Left lobe of liver (tissue), 2 donors: ENCODE results near the gene TFIP11. TPM values are rescaled to one million over a fixed set of nuclear protein-coding genes. Genes with fewer than 3 reads are reported as not detected.

Experiments used
- ATAC-seq: fragments of 200-7000 bp; cut with Tn5 transposase; one replicate; pipeline ENCODE4 v1.9.1; 2020; ENCODE audit warnings: mild to moderate bottlenecking, moderate library complexity
- DNase-seq: peaks from one replicate; pipeline ENCODE4 v3.0.0-alpha.2; 2020; ENCODE audit warnings: low spot score
- total RNA-seq: library from RNA; stranded (reverse); gene quantifications from one replicate; pipeline ENCODE4 v1.2.1, GENCODE V29; 2021
- donor health status: DM: no; HTN: no; CAD: no; lungs with moderate emphysema.
- donor health status: DM: no; HTN: yes; CAD: no.

Gene TFIP11
- total RNA-seq, 1 donor from 2014 or later: 19.8 TPM

DNA sequence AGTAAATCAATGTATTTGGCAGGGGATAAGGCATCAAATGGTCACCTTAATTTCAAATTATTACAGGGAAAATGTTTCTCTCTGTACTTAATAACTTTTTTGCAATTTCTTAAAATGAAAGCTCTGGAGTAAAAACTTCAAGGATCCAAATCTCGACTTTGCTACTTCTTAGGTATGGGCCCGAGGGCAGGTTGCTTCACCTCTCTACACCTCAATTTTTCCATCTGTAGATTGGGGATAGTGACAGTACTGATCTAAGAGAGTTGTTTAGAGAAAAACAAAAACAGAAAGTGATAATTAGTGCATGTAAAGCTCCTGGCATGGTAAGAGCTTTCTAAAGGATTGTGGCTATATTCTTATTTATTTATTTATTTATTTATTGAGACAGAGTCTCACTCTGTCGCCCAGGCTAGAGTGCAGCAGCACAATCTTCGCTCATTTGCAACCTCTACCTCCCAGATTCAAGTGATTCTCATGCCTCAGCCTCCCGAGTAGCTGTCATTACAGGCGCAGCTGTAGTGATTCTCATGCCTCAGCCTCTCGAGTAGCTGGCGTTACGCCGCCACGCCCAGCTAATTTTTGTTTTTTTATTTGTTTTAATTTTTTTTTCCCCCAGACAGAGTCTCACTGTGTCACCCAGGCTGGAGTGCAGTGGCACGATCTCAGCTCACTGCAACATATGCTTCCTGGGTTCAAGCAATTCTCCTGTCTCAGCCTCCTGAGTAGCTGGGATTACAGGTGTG is 2.3 kb upstream of the TFIP11 start:
- ATAC-seq: no peak
- DNase-seq: no peak

- DNase-seq: no peak
These were observed 1.6 kb upstream of the TFIP11 start for GRCh38 chr22:26513838-26514237.

DNA sequence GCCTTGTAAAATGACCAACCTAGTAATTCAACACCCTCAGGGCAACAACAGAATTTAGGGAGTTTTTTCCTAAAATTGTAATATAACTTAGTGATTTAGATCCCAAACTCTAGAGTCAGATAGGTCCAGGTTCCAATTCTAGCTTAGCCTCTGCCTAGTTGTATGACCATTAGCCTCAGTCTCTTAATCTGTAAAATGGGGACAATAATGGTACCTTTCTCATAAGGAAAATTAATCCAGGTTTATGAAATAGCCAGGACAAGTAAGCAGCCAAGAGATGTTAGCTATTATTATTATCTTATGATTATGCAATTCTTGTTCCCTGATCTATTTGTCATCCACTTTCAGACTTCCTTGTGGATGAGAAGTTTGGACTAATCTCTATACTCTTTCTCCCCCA is 4.1 kb downstream of the TFIP11 start:
- no peak for DNase-seq
- ATAC-seq: no peak

More at GRCh38 chr22:26513838-26514237, 1.6 kb upstream of the TFIP11 start:
- no peak for ATAC-seq

DNA sequence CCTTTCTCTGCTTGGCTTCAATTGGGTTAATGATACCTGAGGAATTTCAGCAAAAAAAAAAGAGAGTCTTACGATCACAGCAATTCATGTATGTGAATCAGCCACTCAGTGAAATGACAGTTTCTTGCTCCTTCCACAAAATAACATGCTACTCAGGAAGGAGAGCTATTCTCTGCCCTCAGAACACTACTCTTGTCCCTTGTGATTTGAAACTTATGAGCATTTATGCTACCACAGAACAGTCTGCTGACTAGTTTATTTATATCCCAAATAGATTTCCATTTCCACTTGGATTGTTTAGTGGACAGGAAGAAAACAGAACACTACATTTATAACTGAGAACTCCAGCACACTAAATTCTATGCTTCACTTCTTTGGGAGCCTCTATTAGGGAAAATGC is 8.5 kb downstream of the TFIP11 start:
- DNase-seq: no peak
- ATAC-seq: no peak

- ATAC-seq (peak; percentile 87), DNase-seq (peak; percentile 59)
These were observed 9.3 kb downstream of the TFIP11 start for GRCh38 chr22:26502688-26503561.

- no peak for ATAC-seq
- no peak for DNase-seq
These were observed 10.3 kb downstream of the TFIP11 start for GRCh38 chr22:26501996-26502395.

DNA sequence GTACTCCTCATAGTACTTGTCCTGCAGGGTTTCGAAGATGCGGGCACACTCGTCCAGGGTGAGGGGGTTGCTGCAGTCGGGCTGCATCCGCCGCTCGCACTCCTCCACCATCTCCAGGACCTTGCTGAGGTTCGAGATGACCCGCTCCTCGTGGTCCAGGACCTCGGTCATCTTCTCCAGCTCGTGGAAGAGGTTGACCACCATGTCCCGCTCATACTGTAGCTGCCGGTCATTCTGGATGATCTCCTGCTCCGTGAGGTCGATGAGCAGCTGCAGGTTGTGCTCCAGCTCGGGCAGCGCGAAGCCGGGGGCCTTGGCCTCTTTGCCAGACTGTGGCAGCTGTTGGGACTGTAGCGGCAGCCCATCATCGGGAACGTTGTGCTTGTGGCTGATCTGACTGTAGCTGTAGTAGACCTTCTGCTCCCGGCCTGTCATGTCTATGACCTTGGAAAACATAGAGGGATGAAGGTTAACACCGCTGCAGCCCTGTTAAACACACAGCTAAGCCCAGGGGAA is 13.0 kb downstream of the TFIP11 start:
- DNase-seq: no peak
- no peak for ATAC-seq

DNA sequence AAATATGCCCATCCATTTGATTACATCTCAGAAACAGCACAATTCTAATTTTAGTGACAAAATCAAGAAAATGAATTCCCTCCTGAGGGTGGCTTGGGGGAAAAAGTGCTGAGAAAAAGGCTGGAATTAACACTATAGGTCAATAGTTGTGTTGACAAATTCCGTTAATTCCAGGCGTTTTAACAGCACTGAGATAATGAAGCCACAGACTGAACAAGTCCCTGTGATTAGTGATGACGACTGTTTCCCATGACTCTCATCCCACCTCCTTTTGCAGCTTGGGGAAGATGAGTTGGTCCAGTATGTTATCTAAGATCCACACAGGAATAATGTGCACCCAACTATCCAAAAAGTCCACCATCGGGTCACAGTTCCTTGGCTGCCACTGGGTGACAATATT is 15.8 kb downstream of the TFIP11 start:
- no peak for ATAC-seq
- no peak for DNase-seq

DNA sequence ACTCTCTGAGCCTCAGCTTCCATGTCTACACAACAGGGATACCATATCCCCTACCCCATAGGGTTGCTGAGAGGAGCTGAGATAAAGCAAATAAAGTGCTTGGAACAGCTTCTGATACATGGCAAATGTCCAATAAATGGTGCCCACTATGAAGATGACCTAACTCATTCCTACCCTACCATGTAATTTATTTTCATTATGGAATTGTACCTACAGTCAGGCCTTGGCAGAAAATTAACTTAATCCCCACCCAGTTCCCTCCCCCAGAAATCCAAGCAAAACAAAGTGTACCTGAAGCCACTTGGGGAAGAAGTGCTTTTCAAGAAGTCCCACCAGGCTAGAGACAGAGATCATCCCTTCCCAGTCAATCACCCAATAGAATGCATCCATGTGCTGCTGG is 17.8 kb downstream of the TFIP11 start:
- DNase-seq (no peak), ATAC-seq (no peak)

- DNase-seq (no peak), ATAC-seq (no peak)
These were observed 20.1 kb downstream of the TFIP11 start for GRCh38 chr22:26492220-26492619.

DNA sequence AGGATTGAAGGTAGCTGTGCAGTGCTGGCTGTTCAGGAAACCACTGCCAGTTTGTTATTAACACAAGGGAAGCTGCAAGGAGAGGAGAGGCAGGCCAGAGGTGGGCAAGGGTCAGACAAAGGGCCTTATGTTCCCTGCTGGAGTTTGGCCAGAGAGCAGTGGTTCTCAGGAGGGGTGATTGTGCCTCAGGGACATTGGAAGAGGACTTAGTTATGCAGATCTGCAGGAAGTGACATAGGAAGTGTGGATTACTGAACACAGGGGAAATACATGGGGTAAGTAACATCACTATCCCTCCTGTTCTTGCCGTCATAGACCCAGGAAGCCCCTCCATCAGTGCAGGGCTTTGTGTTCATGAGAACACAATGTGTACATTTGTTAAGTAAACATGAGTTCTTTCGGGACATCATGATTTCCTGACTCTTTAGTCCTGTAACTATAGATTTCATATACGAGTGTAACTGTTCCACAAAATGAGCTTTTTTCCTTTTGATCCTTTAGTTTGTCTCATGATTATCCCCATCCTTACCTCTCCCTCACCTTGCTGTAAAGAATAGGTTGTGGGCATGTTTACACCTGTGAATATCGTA is 22.7 kb downstream of the TFIP11 start:
- DNase-seq (no peak), ATAC-seq (no peak)

GRCh38 chr22:26487996-26488395 is 24.3 kb downstream of the TFIP11 start:
- ATAC-seq (no peak), DNase-seq (no peak)

DNA sequence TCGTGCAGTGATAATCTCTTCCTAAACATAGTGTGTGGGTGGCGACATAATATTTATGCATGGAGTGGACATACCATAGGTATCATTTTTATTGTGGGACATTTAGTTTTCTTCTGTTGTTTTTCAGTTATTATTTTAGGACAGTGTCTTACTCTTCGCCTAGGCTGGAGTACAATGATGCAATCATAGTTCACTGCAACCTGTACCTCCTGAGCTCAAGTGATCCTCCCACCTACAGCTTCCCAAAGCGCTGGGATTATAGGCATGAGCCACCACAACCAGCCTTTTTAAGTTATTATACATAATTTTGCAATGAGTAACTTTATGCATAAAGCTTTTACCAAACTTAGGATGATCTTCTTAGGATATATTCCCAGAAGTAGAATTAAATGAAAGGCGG is 25.9 kb downstream of the TFIP11 start:
- ATAC-seq (no peak), DNase-seq (no peak)

GRCh38 chr22:26485806-26486390 is 26.4 kb downstream of the TFIP11 start:
- ATAC-seq (no peak), DNase-seq (no peak)

DNA sequence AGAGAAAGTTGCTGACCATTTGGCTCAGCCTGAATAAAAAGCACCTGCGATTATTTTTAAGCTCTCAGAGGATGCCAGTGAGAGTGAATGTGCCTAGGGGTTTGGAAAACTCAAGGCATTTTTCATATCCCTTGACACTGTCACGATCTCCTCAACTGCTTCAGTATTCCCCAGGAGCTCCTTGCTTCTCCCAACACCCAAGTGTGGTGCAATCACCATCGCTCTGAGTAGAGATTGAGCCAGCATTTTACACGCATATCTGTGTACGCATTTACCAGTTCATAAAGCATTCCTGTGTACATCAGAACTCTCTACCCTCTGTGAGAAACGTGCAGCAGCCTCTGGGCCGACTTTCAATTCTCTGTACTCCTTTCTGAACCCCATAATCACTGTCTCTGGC is 27.3 kb downstream of the TFIP11 start:
- DNase-seq (no peak), ATAC-seq (no peak)

DNA sequence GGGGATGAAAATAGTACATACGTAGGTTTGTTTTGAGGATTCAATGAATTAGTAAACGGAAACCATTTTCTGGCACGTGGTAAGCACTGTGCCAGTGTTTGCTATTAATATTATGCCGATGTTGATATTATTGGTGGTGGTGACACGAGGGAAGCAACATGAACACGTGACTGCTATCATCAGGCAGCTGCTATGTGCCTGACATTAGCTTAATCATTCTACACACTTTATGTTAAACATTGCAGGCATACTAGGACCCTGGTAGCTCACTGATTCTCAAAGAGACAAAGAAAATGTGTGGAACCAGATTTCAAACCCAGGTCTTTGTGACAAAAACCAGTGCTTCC is 27.9 kb downstream of the TFIP11 start:
- ATAC-seq (no peak), DNase-seq (no peak)

- DNase-seq (peak; percentile 93), ATAC-seq (peak; percentile 92)
These were observed 28.6 kb downstream of the TFIP11 start, which contains the start of the genes HPS4 and SRRD for GRCh38 chr22:26483439-26484359. Gene HPS4 (minus strand): TSS chr22:26483783. CDS start chr22:26481762, 2,021 bp downstream. Gene SRRD (plus strand): TSS chr22:26483877. CDS start chr22:26483891, 14 bp downstream.

DNA sequence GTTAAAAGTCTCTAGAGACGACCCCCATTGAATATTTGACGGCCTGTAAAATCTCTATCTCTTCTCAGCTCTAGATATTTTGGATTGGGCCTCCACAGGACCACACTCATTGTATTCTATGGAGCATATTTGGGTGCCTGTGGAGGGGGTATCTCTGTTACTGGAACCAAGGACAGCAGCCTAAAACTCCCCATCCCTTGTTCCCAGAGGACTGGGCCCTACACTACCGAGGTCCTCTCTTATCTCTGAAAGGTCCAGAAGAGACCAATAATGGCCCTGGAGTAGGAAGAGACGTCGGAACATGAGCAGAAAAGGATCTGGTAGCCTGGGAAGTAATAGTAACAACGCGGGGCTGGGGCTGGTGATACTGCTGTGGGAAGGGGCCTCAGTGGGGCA is 29.2 kb downstream of the TFIP11 start:
- ATAC-seq: no peak

GRCh38 chr22:26482161-26482560 is 30.1 kb downstream of the TFIP11 start:
- ATAC-seq (no peak), DNase-seq (no peak)

More for the DNA sequence above, 29.2 kb downstream of the TFIP11 start:
- DNase-seq: no peak

- no peak for DNase-seq
- no peak for ATAC-seq
These were observed 30.6 kb downstream of the TFIP11 start for GRCh38 chr22:26481694-26482093.
